ENCODE results near the gene KHDC4. TPM values are rescaled to one million over a fixed set of nuclear protein-coding genes. Genes with fewer than 3 reads are reported as not detected.

KHDC4 gene
- total and polyA plus RNA-seq, 2 donors (not counting 3 experiments of a cell fraction or from before 2014, with no cell fraction given): 47.9 to 54.1 TPM

DNA sequence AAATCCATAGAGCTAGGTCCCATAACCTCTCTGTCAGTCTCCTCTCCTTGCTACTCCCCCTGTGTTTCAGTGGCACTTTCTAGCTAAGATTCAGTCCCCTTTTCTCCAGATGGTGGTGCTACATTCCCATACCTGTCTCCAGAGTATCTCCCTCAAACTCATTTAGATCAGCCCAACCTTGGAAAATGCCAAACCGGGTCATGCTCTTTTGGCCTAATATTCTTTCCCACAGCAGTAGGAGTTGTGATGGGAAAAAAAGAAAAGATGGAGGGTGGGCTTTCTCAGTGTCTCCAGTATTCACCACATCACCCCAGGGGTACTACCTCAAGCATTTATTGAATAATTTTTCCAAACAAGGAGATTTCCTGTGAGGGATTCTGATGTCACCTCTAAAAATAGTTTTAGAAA is 4.0 kb upstream of the KHDC4 start:
- dilution Hi-C loops (cut with MboI; ENCODE audit: extremely low pct_ligation_motif_present, low sequenced_read_pairs): no loop called here
- Histone ChIP-seq H3K36me3 (ENCODE audit: control insufficient read depth in 2 of 2, extremely low read depth in 1 of 2, insufficient read depth in 2 of 2, low read length in 2 of 2) (no peaks in the 10 kb centered on the region), H3K4me1 (ENCODE audit: control insufficient read depth, extremely low read depth, insufficient read depth, low read length) (peaks cover 35% of the 10 kb centered on the region), H3K9me1 (replicated peaks; ENCODE audit: control insufficient read depth, extremely low read depth, insufficient read depth, low read length) (no peaks in the 10 kb centered on the region), H2AFZ (ENCODE audit: low read depth, low read length) (peak overlapping the region; percentile 10), H3K79me2 (ENCODE audit: control insufficient read depth, insufficient read depth, low read length) (peaks cover 10% of the 10 kb centered on the region), H3K4me2 (ENCODE audit: insufficient read depth, low read length) (no peak overlapping the region), H4K20me1 (replicated peaks; ENCODE audit: control insufficient read depth, extremely low read depth, insufficient read depth, low read length) (no peaks in the 10 kb centered on the region), H3K9ac (replicated peaks; ENCODE audit: extremely low read depth, insufficient read depth, low read length) (peak overlapping the region; percentile 6), H3K9me3 (replicated peaks; ENCODE audit: control insufficient read depth, insufficient read depth, low read length) (no peaks in the 10 kb centered on the region), H3K27me3 (ENCODE audit: control insufficient read depth in 2 of 2, insufficient read depth in 2 of 2, low read length in 2 of 2) (no peaks in the 10 kb centered on the region), H3K27ac (ENCODE audit: insufficient read depth, low read depth, low read length) (peak overlapping the region; percentile 38), H3K4me3 (replicated peaks in 1 of 3; ENCODE audit: insufficient read depth in 1 of 3, low read depth in 1 of 3, low read length in 3 of 3) (no peak overlapping the region)
- BruUV-seq (replicated peaks): no TSS peak
- peak; percentile 84 for DNase-seq (ENCODE audit: low read depth, low spot score)
- ChIA-PET CTCF (interaction anchor here (0.6 to 3.6 kb wide), 31 partner anchors 12 to 287 kb away, joined by 3 to 142 read pairs (median 5); partner anchors contain the start of genes ARHGEF2, MEX3A, SSR2 and SYT11), POLR2A (interaction anchor here (0.6 to 1.4 kb wide), 3 partner anchors 22 to 51 kb away, joined by 3 to 9 read pairs (median 5); no protein-coding TSS in a partner anchor)
- peak; percentile 85 for FAIRE-seq
- intact Hi-C loops (cut with micrococcal nuclease): loop anchor here (1.0 kb wide), 2 partner anchors 51 to 128 kb away; no protein-coding TSS in a partner anchor
- TF ChIP-seq GATA2 (IDR thresholded peaks at IDR 0.05; ENCODE audit: insufficient read depth, insufficient read length, low read depth, low read length) (no peak), JUN (IDR thresholded peaks at IDR 0.05; ENCODE audit: borderline replicate concordance, insufficient read depth, insufficient read length, low read depth) (no peak), POLR2AphosphoS5 (IDR thresholded peaks at IDR 0.05; ENCODE audit: insufficient read depth, low read depth, low read length) (no peak), MYC (IDR thresholded peaks at IDR 0.05; ENCODE audit: low read depth, low read length) (no peak), FOS (IDR thresholded peaks at IDR 0.05; ENCODE audit: borderline replicate concordance, insufficient read depth, low read length) (no peak), POLR2A (IDR thresholded peaks at IDR 0.05; ENCODE audit: low read depth, low read length) (no peak)
- TF ChIP-seq, protein P1, sequence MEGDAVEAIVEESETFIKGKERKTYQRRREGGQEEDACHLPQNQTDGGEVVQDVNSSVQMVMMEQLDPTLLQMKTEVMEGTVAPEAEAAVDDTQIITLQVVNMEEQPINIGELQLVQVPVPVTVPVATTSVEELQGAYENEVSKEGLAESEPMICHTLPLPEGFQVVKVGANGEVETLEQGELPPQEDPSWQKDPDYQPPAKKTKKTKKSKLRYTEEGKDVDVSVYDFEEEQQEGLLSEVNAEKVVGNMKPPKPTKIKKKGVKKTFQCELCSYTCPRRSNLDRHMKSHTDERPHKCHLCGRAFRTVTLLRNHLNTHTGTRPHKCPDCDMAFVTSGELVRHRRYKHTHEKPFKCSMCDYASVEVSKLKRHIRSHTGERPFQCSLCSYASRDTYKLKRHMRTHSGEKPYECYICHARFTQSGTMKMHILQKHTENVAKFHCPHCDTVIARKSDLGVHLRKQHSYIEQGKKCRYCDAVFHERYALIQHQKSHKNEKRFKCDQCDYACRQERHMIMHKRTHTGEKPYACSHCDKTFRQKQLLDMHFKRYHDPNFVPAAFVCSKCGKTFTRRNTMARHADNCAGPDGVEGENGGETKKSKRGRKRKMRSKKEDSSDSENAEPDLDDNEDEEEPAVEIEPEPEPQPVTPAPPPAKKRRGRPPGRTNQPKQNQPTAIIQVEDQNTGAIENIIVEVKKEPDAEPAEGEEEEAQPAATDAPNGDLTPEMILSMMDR (IDR thresholded peaks at IDR 0.05; ENCODE audit: extremely low read depth in 1 of 2, insufficient read depth in 1 of 2, low read depth in 1 of 2, low read length in 2 of 2): peak; percentile 55 to 63

Data from endothelial cell of umbilical vein (primary cell).